GM19043 (cell line): ENCODE results near the gene SGPL1.
"Not testable (repeated sequence)": the region's sequence is repeated elsewhere in the genome, so short reads cannot be mapped to it uniquely, and the experiment has no call there.

Source experiments
- ATAC-seq: cut with Tn5 transposase; IDR thresholded peaks from one replicate; pipeline ENCODE4 v1.9.1; 2021; ENCODE audit warnings: low read depth; ENCODE audit not compliant: unreplicated experiment

The SGPL1 gene

GRCh38 chr10:70916241-70916640 is 100.5 kb downstream of the SGPL1 start:
- ATAC-seq: no peak

GRCh38 chr10:70917226-70917625 is 101.5 kb downstream of the SGPL1 start:
- no peak for ATAC-seq

GRCh38 chr10:70917635-70918034 is 101.9 kb downstream of the SGPL1 start:
- no peak for ATAC-seq

GRCh38 chr10:70918851-70919530 is 103.2 kb downstream of the SGPL1 start:
- no peak for ATAC-seq

GRCh38 chr10:70919906-70920305 is 104.2 kb downstream of the SGPL1 start:
- ATAC-seq: not testable (repeated sequence)

- no peak for ATAC-seq
These were observed 104.8 kb downstream of the SGPL1 start for GRCh38 chr10:70920519-70920918.

GRCh38 chr10:70921285-70921684 is 105.5 kb downstream of the SGPL1 start:
- ATAC-seq: no peak

- no peak for ATAC-seq
These were observed 107.9 kb downstream of the SGPL1 start for GRCh38 chr10:70923696-70924095.

GRCh38 chr10:70925377-70926225 is 109.9 kb downstream of the SGPL1 start:
- no peak for ATAC-seq

- no peak for ATAC-seq
These were observed 110.7 kb downstream of the SGPL1 start for GRCh38 chr10:70926226-70927000.

GRCh38 chr10:70927189-70927943 is 111.6 kb downstream of the SGPL1 start:
- ATAC-seq: no peak

GRCh38 chr10:70928140-70928539 is 112.4 kb downstream of the SGPL1 start:
- no peak for ATAC-seq

GRCh38 chr10:70930263-70931000 is 114.7 kb downstream of the SGPL1 start:
- ATAC-seq: no peak
